GM19467 (cell line): Measurements from ENCODE around the gene PGGHG.
"Not testable (repeated sequence)": the region's sequence is repeated elsewhere in the genome, so short reads cannot be mapped to it uniquely, and the experiment has no call there.

ENCODE experiments used
- ATAC-seq: cut with Tn5 transposase; IDR thresholded peaks from one replicate; pipeline ENCODE4 v1.9.1; 2021; ENCODE audit warnings: mild to moderate bottlenecking, moderate library complexity; ENCODE audit not compliant: unreplicated experiment

Gene PGGHG

GRCh38 chr11:284105-285020 is 4.6 kb upstream of the PGGHG start:
- no peak for ATAC-seq

DNA sequence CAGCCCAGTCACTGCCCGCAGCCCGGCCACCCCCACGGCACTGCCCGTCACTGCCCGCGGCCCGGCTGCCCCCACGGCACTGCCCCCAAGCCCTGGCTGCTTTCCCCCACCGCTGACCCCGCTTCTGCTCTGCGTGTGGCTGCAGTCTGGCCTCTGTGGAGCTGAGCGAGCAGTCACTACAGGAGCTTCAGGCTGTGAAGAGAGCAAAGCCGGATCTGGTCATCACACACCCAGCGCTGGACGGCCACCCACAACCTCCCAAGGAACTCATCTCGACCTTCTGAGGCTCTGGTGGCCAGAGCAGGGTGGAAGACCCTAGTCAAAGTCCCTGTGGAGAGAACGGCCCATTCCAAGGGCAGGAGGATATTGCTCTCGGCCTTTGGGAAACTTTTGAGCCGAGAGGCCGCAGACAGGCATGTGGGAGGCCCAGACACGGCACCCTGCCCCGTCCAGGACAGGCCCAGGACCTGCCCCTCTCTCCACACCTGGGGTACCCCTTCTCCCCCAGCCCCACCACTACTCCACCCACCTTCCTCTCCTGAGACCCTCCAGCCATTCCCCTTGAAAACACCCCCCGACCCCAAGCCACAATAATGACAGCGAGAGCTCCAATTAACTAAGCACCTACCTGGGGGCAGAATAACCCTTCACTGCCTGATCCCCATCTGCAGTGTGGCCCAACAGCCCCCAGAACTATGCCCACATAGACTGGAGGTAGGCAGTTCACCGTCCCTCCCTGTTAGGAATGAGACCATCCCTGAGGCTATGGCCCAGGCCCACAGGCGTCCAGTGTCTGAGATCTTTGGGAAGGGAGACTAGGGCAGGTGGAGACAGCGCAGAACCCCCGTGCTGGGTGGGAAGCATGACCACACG is 3.7 kb upstream of the PGGHG start:
- ATAC-seq: no peak

DNA sequence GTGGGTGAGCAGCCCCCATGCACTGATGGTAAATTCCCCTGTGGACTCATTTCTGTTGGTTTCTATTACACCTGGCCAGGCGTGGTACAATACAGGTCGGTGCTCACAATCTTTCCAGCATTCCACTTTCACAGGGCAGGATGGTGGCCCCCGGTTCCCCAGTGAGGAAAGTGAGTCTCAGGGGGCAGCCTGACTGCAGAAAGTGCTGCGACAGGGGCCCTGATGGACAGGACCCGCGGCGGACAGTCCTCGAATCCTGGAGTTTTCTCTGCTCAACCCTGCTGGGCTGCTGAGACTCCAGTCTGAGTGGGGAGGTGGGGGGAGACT is 3.1 kb upstream of the PGGHG start:
- no peak for ATAC-seq

- ATAC-seq: not testable (repeated sequence)
These were observed 1.7 kb upstream of the PGGHG start for GRCh38 chr11:286977-287820.

DNA sequence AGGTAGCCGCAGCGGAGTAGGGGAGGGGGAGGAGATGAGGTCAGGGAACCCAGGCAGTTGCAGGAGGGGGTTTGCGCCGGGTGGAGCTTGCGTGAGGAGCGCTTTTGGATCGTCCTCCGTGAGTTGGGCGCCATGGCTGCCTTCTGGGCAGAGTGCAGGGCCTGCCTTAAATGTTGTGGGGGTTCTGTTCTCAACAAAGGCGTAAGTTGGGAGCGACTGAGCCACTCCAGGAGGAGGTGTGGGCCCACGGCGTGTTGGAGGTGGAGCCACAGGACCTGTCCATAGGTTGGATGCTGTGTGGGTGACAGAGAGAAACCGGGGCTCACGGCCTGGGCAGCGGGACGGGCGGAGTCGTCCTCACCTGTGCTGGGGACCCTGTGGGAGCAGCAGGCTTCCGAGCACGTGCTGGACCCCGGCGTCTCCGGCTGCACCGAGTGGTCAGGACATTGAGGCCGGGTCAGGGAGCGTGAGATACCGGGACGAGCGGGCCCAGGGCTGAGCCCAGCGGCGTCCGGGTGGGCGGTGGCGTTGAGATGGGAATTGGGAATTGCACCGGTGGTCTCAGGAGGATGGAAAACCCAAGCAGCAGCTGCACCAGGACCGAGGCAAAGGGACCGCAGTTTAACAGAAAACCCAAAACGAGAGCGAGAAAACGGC is 977 bp upstream of the PGGHG start:
- ATAC-seq: no peak

- no peak for ATAC-seq
These were observed 429 bp downstream of the PGGHG start for GRCh38 chr11:289398-289711.

DNA sequence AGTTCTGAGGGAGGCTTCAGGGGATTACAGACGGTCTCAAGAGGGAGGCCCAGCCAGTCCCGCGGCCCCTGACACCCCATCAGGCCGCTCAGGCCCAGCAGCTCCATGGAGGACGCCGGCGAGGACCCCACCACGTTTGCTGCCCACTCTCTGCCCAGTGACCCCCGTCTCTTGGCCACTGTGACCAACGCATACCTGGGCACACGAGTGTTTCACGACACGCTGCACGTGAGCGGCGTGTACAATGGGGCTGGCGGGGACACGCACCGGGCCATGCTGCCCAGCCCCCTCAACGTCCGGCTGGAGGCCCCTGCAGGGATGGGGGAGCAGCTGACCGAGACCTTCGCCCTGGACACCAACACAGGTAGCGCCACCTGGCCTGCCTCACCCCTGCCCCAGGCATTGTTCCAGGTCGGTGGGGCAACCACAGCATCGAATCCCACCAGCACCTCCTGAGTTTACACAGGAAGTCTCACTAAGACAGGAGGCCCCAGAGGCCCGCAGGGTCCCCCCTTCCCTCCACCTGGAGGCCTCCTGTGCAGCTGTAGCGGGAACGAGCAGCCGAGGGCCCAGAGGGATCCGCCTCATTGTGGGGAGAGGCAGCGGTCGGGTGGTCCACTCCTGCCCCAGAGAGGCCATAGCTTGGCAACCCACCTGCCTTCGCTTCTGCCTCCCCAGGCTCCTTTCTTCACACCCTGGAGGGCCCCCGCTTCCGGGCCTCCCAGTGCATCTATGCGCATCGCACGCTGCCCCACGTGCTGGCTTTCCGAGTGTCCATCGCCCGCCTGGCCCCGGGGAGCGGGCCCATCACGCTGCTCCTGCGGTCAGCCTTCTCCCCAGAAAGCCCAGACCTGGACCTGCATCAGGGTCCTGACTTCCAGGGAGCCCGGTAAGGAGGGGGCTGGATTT is 1.0 kb downstream of the PGGHG start:
- ATAC-seq: no peak

DNA sequence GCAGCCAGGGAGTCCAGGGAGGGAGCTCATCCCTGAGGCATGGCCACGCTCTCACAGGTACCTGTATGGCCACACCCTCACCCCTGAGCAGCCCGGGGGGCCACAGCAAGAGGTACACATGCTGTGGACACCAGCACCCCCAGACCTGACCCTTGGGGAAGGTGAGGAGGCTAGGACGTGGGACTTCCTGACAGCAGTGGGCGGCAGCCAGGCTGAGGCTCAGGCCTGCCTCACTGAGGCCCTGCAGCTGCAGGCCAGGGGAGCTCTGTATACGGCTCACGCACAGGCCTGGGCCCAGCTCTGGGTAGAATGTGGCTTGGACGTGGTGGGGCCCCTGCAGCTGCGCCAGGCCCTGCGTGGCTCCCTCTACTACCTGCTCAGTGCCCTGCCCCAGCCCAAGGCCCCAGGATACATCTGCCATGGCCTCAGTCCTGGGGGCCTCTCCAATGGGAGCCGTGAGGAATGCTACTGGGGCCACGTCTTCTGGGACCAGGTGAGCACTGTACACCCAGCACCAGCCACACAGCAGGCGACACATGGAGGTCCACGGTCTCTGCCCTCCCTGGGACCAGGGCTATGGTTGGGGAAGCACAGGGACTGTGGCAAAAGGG is 1.8 kb downstream of the PGGHG start:
- ATAC-seq: no peak

DNA sequence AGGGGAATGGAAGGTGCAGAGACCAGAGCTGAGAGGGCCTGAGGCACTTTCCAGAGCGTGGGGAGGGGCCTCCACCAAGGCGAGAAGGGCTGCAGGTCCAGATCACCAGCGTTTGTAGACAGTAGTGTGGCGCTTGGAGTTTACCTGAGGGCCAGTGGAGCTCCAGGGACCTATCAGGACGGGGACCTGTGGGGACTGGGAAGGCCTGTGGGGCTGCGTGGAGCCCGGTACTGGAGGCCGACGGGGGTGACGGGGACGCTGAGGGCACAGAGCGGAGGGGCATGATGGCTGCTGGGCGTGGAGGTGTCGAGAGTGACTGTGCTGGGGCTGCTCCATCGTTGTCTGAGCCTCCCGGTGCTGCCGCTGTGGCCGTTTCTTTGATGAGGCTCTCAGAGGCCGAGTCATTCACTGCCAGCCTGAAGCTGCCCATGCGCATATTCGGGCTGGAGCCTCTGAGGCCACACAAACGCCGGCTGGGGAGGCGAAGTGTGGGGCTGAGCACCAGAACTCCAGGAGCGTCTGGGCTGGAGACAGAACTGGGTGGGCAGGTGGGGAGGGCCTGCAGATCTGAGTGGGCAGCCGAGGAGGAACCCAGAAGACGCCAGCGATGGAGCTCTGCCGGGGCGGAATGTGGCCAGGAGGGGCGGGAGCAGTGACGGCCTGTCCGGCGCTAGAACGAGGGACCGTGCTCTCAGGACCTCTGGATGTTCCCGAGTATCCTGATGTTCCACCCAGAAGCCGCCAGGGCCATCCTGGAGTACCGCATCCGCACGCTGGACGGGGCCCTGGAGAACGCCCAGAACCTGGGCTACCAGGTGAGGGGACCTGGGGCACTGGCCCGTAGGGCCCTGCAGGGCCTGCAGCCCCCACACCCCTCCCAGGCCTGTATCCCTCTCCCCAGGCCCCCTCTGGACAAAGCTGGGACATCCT is 2.6 kb downstream of the PGGHG start:
- ATAC-seq: no peak

DNA sequence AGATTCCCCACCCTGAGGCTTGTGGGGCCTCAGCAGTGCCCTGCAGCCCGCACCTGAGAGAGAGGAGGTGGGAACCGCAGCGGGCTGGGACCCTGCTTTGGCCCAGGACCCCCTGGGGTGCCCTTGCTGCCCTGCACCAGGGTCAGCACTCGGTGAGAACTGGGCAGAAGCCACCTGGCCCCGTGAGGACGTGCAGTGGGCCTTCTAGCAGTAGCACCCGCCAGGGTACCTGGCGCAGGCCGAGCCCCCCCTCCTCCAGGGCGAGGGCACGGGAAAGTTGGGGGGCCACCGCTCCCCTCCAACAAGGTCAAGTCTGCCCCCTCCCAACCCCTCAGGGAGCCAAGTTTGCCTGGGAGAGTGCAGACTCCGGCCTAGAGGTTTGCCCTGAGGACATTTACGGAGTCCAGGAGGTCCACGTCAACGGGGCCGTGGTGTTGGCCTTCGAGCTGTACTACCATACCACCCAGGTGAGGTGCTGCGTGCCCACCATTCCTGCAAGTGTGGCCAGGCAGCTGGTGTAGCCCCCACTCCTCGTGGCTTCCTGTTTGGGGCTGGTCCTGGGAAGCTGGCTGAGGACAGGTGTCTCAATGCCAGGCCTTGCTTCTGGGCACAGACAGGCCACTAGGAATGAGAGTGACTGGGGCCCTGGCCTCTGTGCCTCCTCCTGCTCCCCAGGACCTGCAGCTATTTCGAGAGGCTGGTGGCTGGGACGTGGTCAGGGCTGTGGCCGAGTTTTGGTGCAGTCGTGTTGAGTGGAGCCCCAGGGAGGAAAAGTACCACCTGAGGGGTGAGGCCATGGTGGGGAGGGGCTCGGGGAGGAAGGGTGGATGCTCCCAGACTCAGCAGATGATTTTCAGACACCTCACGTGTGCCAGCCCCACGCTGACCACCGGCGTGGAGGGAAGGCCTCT is 3.5 kb downstream of the PGGHG start:
- ATAC-seq: no peak

DNA sequence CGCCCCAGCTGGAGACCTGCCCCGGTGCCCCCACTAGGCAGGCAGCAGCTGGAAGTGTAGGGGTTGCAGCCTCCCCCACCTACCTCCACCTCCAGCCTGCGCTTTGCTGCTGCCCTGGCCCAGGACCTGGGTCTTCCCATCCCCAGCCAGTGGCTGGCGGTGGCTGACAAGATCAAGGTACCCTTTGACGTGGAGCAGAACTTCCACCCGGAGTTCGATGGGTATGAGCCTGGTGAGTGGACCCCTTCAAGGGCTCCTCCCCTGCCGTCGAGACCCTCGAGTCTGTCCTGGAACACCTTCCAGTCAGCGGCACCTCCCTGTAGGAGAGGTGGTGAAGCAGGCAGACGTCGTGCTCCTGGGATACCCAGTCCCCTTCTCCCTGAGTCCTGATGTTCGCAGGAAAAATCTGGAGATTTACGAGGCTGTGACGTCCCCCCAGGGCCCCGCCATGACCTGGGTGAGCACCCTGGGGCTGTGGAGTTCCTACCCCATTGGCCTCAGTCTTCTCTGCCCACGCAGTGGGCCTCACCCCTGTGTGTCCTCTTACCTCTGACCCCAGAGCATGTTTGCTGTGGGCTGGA is 4.4 kb downstream of the PGGHG start:
- ATAC-seq: no peak

DNA sequence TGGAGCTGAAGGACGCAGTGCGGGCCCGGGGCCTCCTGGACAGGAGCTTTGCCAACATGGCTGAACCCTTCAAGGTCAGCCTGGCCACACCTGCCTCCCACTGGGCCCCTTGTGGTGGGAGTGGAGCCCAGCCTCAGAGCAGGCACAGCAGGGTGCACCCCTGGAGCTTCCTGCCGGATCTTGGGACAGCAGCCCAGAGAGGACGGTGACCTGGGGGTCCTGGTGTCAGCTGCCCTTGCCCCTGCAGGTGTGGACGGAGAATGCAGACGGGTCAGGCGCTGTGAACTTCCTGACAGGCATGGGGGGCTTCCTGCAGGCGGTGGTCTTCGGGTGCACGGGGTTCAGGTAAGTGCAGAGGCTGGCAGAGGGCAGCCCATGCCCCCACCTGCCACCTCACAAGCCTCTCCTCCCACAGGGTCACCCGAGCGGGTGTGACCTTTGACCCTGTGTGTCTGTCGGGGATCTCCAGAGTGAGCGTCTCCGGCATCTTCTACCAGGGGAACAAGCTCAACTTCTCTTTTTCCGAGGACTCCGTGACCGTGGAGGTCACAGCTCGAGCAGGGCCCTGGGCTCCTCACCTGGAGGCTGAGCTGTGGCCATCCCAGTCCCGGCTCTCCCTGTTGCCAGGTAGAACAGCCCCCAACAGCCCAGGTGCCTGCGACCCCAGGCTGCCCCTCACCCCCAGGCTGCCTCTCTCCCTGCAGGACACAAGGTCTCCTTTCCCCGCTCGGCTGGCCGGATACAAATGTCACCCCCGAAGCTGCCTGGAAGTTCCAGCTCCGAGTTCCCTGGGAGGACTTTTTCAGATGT is 5.1 kb downstream of the PGGHG start:
- ATAC-seq: no peak

GRCh38 chr11:294780-295179 is 5.9 kb downstream of the PGGHG start:
- ATAC-seq: no peak

DNA sequence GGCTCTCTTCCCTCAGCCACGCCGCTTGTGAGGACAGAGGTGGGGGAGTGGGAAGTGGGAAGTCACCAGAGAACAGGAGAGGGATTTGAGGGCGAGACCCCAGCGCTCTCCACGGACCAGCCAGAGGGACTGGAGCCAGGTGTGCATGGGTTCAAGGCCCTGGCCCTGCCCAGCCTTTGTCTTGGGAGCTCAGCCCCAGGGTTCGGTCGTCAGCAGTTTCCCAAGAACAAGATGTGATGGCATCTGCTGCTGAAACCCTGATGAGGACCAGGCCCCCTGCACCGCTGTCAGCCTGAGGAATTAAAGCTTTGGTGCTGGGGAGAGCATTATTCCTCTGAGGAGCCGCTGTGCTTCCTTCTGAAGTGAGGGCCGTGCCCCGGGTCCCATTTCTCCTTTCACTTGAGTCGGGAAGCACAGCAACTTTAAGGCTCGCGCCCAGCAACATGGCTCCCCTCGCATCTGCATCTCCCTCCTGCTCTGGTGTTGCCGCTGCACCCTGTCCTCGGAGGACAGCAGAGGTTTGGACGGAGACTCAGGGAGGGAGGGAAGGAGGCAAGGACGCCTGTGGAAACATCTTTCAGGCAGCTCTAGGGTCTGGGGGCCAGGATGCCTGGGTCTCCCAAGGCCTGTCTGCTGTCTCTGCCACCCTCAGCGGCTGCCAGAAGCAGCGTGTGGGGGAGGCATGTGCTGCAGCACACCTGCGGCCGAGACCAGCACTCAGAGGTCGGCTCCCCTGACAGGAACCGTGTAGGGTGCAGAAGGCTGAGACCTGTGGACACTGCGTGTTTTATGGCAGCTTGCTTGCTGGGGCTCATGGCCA is 6.6 kb downstream of the PGGHG start:
- ATAC-seq: no peak
